Activated B cell treated with CpG ODN at 0.5 μM for 24 hours (primary cell): ENCODE measurements around the gene PMPCA. TPM values are rescaled to one million over a fixed set of nuclear protein-coding genes. Genes with fewer than 3 reads are reported as not detected.

ENCODE experiments used
- ATAC-seq: fragments of 200-7000 bp; cut with Tn5 transposase; one replicate; pipeline ENCODE4 v1.10.0; 2021; ENCODE audit warnings: low read depth, mild to moderate bottlenecking, moderate library complexity
- CTCF ChIA-PET: fragments of 350-600 bp; sonication (Branson Sonifier 250); formaldehyde crosslinking; loops from one replicate; lab custom pipeline; 2021; ENCODE audit warnings: antibody characterized with exemption; lab: Charles Lee
- POLR2A ChIA-PET: fragments of 350-600 bp; sonication (Branson Sonifier 250); formaldehyde crosslinking; loops from one replicate; lab custom pipeline; 2021; ENCODE audit warnings: antibody characterized with exemption; lab: Charles Lee
- DNase-seq: peaks from one replicate; pipeline ENCODE4 v3.0.0; 2022
- H3K27ac Mint-ChIP-seq: one replicate; pipeline ENCODE4 v1.8.0; 2020; ENCODE audit warnings: mixed read lengths
- H3K27me3 Mint-ChIP-seq: one replicate; pipeline ENCODE4 v1.8.0; 2021; ENCODE audit warnings: mixed read lengths
- H3K36me3 Mint-ChIP-seq: one replicate; pipeline ENCODE4 v1.8.0; 2021; ENCODE audit warnings: low read depth, mixed read lengths
- H3K4me1 Mint-ChIP-seq: one replicate; pipeline ENCODE4 v1.8.0; 2021; ENCODE audit warnings: mixed read lengths
- H3K4me3 Mint-ChIP-seq: one replicate; pipeline ENCODE4 v1.8.0; 2020; ENCODE audit warnings: mild to moderate bottlenecking, mixed read lengths
- H3K9me3 Mint-ChIP-seq: one replicate; pipeline ENCODE4 v1.8.0; 2020; ENCODE audit warnings: mixed read lengths
- CTCF ChIP-seq: fragments of 200-600 bp; IDR thresholded peaks from one replicate; pipeline ENCODE4 v1.8.0; 2022; ENCODE audit warnings: antibody characterized with exemption, mild to moderate bottlenecking
- intact Hi-C: fragments of 100-400 bp; cut with micrococcal nuclease; formaldehyde crosslinking; loops from one replicate; pipeline ENCODE4 v1.15.1; 2024
- total RNA-seq: library from RNA; stranded (reverse); gene quantifications from 2 replicates; pipeline ENCODE4 v1.2.3, GENCODE V29; 2022

PMPCA gene
- total RNA-seq, 1 donor from 2014 or later, result 75.3 TPM

GRCh38 chr9:136366826-136367225 is 43.6 kb upstream of the PMPCA start:
- H3K27ac Mint-ChIP-seq, result no peak overlapping the region
- TF ChIP-seq CTCF, result no peak
- ATAC-seq, result no peak
- peaks cover 8% of the 10 kb centered on the region for H3K36me3 Mint-ChIP-seq
- ChIA-PET CTCF (interaction anchor here (1.3 kb wide), 1 partner anchor 25 kb away, joined by 3 read pairs; no protein-coding TSS in a partner anchor), POLR2A (interaction anchor here (1.1 kb wide), 1 partner anchor 43 kb away, joined by 3 read pairs; no protein-coding TSS in a partner anchor)
- no peak for DNase-seq
- intact Hi-C loops, result no loop called here
- H3K27me3 Mint-ChIP-seq, result no peaks in the 10 kb centered on the region
- H3K4me1 Mint-ChIP-seq, result peaks cover 9% of the 10 kb centered on the region
- H3K4me3 Mint-ChIP-seq, result no peak overlapping the region
- no peaks in the 10 kb centered on the region for H3K9me3 Mint-ChIP-seq

DNA sequence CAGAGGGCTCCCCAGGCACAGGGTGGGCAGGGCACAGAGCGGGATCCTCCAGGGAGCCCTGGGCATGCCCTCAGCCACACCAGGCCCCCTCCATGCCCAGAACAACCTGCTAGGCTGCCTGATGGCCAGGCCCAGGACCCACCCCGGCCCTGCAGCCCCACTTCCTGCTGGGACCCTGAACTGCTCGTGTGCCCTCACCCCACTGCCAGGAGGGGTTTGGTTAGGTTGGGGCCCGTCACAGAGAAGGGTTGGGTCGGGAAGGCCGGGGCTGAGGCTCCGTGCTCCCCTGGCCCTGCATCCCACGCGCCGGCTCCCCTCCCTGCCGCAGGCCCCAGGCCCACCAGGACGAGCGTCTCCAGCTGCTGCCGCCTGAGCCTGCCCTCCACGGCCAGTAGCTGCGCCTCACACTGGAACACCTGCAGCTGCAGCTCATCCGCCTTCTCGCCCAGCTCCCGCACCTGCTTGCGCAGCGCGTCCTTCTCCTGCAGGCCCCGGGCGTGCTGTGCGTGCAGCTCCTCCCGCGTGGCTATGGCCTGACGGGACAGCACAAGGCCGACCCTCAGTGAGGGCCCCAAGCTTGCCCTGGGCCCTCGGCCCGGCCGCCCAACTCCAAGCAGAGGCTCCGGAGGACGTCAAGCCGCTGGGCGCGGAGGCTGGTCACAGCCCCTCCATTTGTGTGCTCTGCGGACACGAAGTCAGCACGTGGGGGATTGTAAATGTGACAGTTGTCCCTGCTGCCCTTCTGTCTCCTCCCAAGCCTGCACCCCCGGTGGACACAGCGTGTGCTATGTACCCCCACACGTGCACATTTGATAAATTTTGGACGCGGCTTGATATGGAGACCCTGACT is 42.9 kb upstream of the PMPCA start:
- H3K4me3 Mint-ChIP-seq, result no peak overlapping the region
- ATAC-seq (no peak), DNase-seq (no peak)
- intact Hi-C loops, result no loop called here
- peaks cover 4% of the 10 kb centered on the region for H3K36me3 Mint-ChIP-seq
- peaks cover 9% of the 10 kb centered on the region for H3K4me1 Mint-ChIP-seq
- no peak for TF ChIP-seq CTCF
- no peak overlapping the region for H3K27ac Mint-ChIP-seq
- H3K27me3 Mint-ChIP-seq, result no peaks in the 10 kb centered on the region
- no peaks in the 10 kb centered on the region for H3K9me3 Mint-ChIP-seq
- POLR2A ChIA-PET, result no interaction called here
- CTCF ChIA-PET, result no interaction called here

DNA sequence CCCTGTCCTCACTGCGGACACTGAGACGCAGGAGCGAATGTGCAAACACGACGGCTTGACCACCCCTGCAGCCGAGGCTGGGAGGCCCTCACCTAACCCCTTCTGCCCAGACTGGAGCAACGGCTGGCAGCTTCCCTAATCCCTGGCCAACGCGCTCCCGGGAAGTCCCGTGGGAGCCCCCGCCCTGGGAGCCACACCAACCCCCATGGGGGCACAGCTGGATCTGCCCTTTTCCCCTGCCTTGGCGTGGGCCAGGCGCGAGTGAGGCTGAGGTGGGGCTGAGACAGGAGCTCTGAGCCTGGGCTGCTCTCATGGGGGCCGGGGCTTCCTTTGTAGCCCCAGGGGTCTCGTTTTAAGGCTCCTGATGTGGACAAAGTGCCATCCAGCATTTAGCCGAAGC is 42.3 kb upstream of the PMPCA start:
- Mint-ChIP-seq H3K9me3 (no peaks in the 10 kb centered on the region), H3K36me3 (peaks cover under 1% of the 10 kb centered on the region), H3K4me3 (no peak overlapping the region), H3K27ac (no peak overlapping the region), H3K27me3 (no peaks in the 10 kb centered on the region), H3K4me1 (peaks cover 10% of the 10 kb centered on the region)
- DNase-seq (no peak), ATAC-seq (no peak)
- ChIA-PET CTCF (no interaction called here), POLR2A (no interaction called here)
- TF ChIP-seq CTCF, result no peak
- intact Hi-C loops, result no loop called here

DNA sequence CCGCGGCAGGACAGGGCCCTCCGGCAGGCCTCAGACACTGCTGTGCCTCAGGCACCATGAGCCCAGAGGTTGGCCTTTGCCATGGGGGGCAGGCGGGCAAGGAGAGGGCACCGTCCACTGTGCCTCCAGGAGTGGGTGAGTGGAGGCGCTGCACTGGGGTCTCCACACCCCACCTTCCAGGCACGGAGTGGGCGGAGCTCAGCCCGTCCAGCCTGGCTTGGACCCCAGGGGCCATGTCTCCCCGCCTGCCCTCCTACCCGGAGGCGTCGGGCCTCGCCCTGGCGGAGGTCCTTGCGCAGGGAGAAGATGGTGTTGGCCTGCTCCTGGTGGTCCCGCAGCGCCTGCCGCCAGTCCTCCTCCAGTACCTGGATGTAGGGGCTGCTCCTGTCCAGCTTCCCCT is 40.4 kb upstream of the PMPCA start:
- no peaks in the 10 kb centered on the region for H3K9me3 Mint-ChIP-seq
- H3K27ac Mint-ChIP-seq, result no peak overlapping the region
- no peak for TF ChIP-seq CTCF
- DNase-seq, result no peak
- CTCF ChIA-PET, result no interaction called here
- POLR2A ChIA-PET, result interaction anchor here (0.9 kb wide), 1 partner anchor 22 kb away, joined by 3 read pairs; no protein-coding TSS in a partner anchor
- H3K4me1 Mint-ChIP-seq, result peaks cover 12% of the 10 kb centered on the region
- intact Hi-C loops, result no loop called here
- ATAC-seq, result no peak
- peaks cover 2% of the 10 kb centered on the region for H3K36me3 Mint-ChIP-seq
- no peaks in the 10 kb centered on the region for H3K27me3 Mint-ChIP-seq
- H3K4me3 Mint-ChIP-seq, result no peak overlapping the region

DNA sequence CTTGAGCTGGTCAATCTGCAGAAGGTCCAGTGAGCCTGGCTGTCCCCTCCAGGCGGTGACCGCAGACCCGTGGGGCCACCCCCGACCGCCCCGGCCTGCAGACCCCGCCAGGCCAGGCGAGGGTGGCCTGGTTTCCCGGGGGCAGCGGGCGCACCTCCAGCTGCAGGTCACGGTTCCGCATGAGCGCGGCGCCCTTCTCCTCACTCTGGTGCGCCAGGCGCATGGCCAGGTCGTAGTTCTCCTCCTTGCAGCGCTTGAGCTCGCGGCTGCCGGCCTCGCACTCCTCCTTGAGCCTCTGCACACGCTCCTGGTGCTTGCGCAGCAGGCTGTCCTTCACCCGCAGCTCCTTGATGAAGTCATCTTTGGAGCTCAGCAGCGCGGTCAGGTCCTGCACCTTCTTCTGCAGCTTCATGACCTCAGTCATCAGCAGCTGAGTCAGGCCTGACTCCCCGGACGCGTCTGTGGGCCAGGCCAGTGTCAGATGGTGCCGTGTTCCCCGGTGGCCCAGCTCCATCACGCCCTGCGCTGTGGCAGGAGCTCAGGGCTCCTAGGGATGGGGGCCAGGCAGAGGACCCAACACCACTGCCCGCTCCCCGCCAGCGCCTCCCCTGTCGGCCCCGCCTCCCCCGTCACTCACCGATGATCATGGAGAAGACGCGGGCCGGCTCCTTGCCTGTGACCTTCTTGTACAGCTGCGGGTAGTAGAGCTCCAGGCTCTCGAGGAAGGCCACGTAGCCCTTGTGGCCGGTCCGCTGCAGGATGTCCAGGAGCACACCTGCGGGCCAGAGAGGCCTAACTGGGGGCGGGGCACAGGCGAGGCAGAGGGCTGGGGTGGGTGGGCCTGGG is 39.5 kb upstream of the PMPCA start:
- DNase-seq (no peak), ATAC-seq (no peak)
- H3K9me3 Mint-ChIP-seq, result no peaks in the 10 kb centered on the region
- H3K27me3 Mint-ChIP-seq, result no peaks in the 10 kb centered on the region
- peaks cover 5% of the 10 kb centered on the region for H3K36me3 Mint-ChIP-seq
- POLR2A ChIA-PET, result interaction anchor here (0.9 kb wide), 1 partner anchor 21 kb away, joined by 3 read pairs; no protein-coding TSS in a partner anchor
- CTCF ChIA-PET, result no interaction called here
- H3K27ac Mint-ChIP-seq, result no peak overlapping the region
- peaks cover 12% of the 10 kb centered on the region for H3K4me1 Mint-ChIP-seq
- no peak overlapping the region for H3K4me3 Mint-ChIP-seq
- intact Hi-C loops, result no loop called here
- TF ChIP-seq CTCF, result no peak
